Stimulated activated CD4-positive, alpha-beta T cell treated with anti-CD3 and anti-CD28 coated beads, Interleukin-4, amount 100 ng/mL, for 1 hour (primary cell): ENCODE data around the gene BABAM2.

ENCODE experiments used
- DNase-seq: peaks from one replicate; pipeline ENCODE4 v3.0.0-alpha.2; 2020

BABAM2 gene

GRCh38 chr2:28172114-28172898 lies 281.8 kb downstream of the BABAM2 start:
- DNase-seq = no peak

- no peak for DNase-seq
Measured at GRCh38 chr2:28173377-28173776, 282.8 kb downstream of the BABAM2 start.

GRCh38 chr2:28174211-28174610 lies 283.7 kb downstream of the BABAM2 start:
- DNase-seq = no peak

- no peak for DNase-seq
Measured at GRCh38 chr2:28175028-28175427, 284.5 kb downstream of the BABAM2 start.

- no peak for DNase-seq
Measured at GRCh38 chr2:28178946-28179345, 288.4 kb downstream of the BABAM2 start.

- no peak for DNase-seq
Measured at GRCh38 chr2:28181801-28182200, 291.3 kb downstream of the BABAM2 start.

GRCh38 chr2:28182348-28182747 lies 291.8 kb downstream of the BABAM2 start:
- no peak for DNase-seq

GRCh38 chr2:28185153-28185552 lies 294.6 kb downstream of the BABAM2 start:
- no peak for DNase-seq

GRCh38 chr2:28185891-28186290 lies 295.4 kb downstream of the BABAM2 start:
- no peak for DNase-seq

GRCh38 chr2:28187186-28187585 lies 296.7 kb downstream of the BABAM2 start:
- no peak for DNase-seq

GRCh38 chr2:28188436-28188835 lies 297.9 kb downstream of the BABAM2 start:
- DNase-seq = no peak

GRCh38 chr2:28193630-28194403 lies 303.3 kb downstream of the BABAM2 start:
- no peak for DNase-seq

GRCh38 chr2:28199995-28200679 lies 309.6 kb downstream of the BABAM2 start:
- no peak for DNase-seq

- no peak for DNase-seq
Measured at GRCh38 chr2:28201671-28202180, 311.2 kb downstream of the BABAM2 start.

GRCh38 chr2:28202719-28203118 lies 312.2 kb downstream of the BABAM2 start:
- DNase-seq = no peak

GRCh38 chr2:28206762-28207161 lies 316.2 kb downstream of the BABAM2 start:
- no peak for DNase-seq

- no peak for DNase-seq
Measured at GRCh38 chr2:28209261-28209691, 318.7 kb downstream of the BABAM2 start.

GRCh38 chr2:28209864-28210263 lies 319.3 kb downstream of the BABAM2 start:
- no peak for DNase-seq

- no peak for DNase-seq
Measured at GRCh38 chr2:28210535-28210934, 320.0 kb downstream of the BABAM2 start.

GRCh38 chr2:28216331-28216730 lies 325.8 kb downstream of the BABAM2 start:
- no peak for DNase-seq

GRCh38 chr2:28217042-28217740 lies 326.7 kb downstream of the BABAM2 start:
- no peak for DNase-seq

GRCh38 chr2:28219138-28219537 lies 328.6 kb downstream of the BABAM2 start:
- no peak for DNase-seq
